IMR-90 (cell line): ENCODE results near the gene HYOU1. TPM values are rescaled to one million over a fixed set of nuclear protein-coding genes. Genes with fewer than 3 reads are reported as not detected.

Experiments used
- ATAC-seq: fragments of 200-7000 bp; cut with Tn5 transposase; 2 replicates; pipeline ENCODE4 v1.9.1; 2020; ENCODE audit warnings: low read depth, mild to moderate bottlenecking, moderate library complexity
- BruUV-seq: library from RNA; stranded (reverse); fragments of 400-500 nt; replicated peaks from 2 replicates; lab custom pipeline; 2021; lab: Mats Ljungman, UMichigan
- CTCF ChIA-PET: fragments of 300-600 bp; formaldehyde crosslinking; extraction: SDS; loops from one replicate; lab custom pipeline; 2021; ENCODE audit warnings: antibody characterized with exemption; lab: Yijun Ruan, JAX
- POLR2A ChIA-PET: fragments of 300-600 bp; sonication (Branson Sonifier 250); formaldehyde crosslinking; loops from one replicate; lab custom pipeline; 2022; ENCODE audit warnings: antibody characterized with exemption; ENCODE audit not compliant: unreplicated experiment; lab: Charles Lee
- DNase-seq: peaks from one replicate; pipeline ENCODE4 v3.0.0; 2013
- H2AFZ ChIP-seq: replicated peaks from 2 replicates; pipeline ENCODE3; 2013; ENCODE audit warnings: low read length, mild to moderate bottlenecking; ENCODE audit not compliant: poor library complexity
- H2AK5ac ChIP-seq: 2 replicates; pipeline ENCODE4 v1.6.1; 2013; ENCODE audit warnings: low read depth, low read length, inconsistent platforms
- H2AK9ac ChIP-seq: replicated peaks from 2 replicates; pipeline ENCODE3; 2013; ENCODE audit warnings: mild to moderate bottlenecking, low read depth, low read length, moderate library complexity; ENCODE audit not compliant: poor library complexity
- H2BK120ac ChIP-seq: 2 replicates; pipeline ENCODE4 v1.6.1; 2013; ENCODE audit warnings: low read depth, low read length, inconsistent platforms
- H2BK15ac ChIP-seq: 3 replicates; pipeline ENCODE4 v1.6.1; 2013; ENCODE audit warnings: low read depth, low read length, inconsistent platforms
- H2BK20ac ChIP-seq: 2 replicates; pipeline ENCODE4 v1.6.1; 2013; ENCODE audit warnings: low read depth, mild to moderate bottlenecking, inconsistent platforms, low read length, moderate library complexity
- H2BK5ac ChIP-seq: 2 replicates; pipeline ENCODE4 v1.6.1; 2013; ENCODE audit warnings: mild to moderate bottlenecking, low read depth, low read length, inconsistent platforms; ENCODE audit not compliant: poor library complexity, severe bottlenecking
- H3K14ac ChIP-seq: replicated peaks from 2 replicates; pipeline ENCODE4 v1.6.1; 2013; ENCODE audit warnings: low read depth, low read length, inconsistent platforms
- H3K18ac ChIP-seq: 2 replicates; pipeline ENCODE4 v1.6.1; 2013; ENCODE audit warnings: low read depth, low read length, control low read depth
- H3K23ac ChIP-seq: 2 replicates; pipeline ENCODE4 v1.6.1; 2013; ENCODE audit warnings: low read depth, low read length, inconsistent platforms
- H3K27ac ChIP-seq: 2 replicates; pipeline ENCODE4 v1.5.1; 2013; ENCODE audit warnings: mild to moderate bottlenecking, control low read depth, low read length; ENCODE audit not compliant: insufficient read depth
- H3K27me3 ChIP-seq: 2 replicates; pipeline ENCODE4 v1.6.1; 2013; ENCODE audit warnings: low read length; ENCODE audit not compliant: control insufficient read depth, insufficient read depth
- H3K36me3 ChIP-seq: 2 replicates; pipeline ENCODE4 v1.6.1; 2013; ENCODE audit warnings: low read length, mixed read lengths; ENCODE audit not compliant: control insufficient read depth, insufficient read depth
- H3K4ac ChIP-seq: 2 replicates; pipeline ENCODE4 v1.6.1; 2013; ENCODE audit warnings: low read depth, low read length, inconsistent platforms
- H3K4me1 ChIP-seq: 2 replicates; pipeline ENCODE4 v1.6.1; 2013; ENCODE audit warnings: low read length, mixed read lengths; ENCODE audit not compliant: control insufficient read depth, insufficient read depth
- H3K4me2 ChIP-seq: 2 replicates; pipeline ENCODE4 v1.6.1; 2013; ENCODE audit warnings: low read depth, mild to moderate bottlenecking, control low read depth, low read length, moderate library complexity
- H3K4me3 ChIP-seq: 2 replicates; pipeline ENCODE4 v1.5.1; 2013; ENCODE audit warnings: low read depth, mild to moderate bottlenecking, control low read depth, low read length, moderate library complexity; ENCODE audit not compliant: insufficient read depth
- H3K56ac ChIP-seq: 2 replicates; pipeline ENCODE4 v1.6.1; 2013; ENCODE audit warnings: low read length, inconsistent platforms; ENCODE audit not compliant: insufficient read depth; ENCODE audit errors: extremely low read depth
- H3K79me1 ChIP-seq, 2 experiments: 2 replicates each; pipeline ENCODE4 v1.6.1; 2013; ENCODE audit warnings: low read length in 2 of 2, inconsistent platforms in 1 of 2, low read depth in 1 of 2
- H3K9ac ChIP-seq: 2 replicates; pipeline ENCODE4 v1.6.1; 2013; ENCODE audit warnings: low read depth, low read length, control low read depth
- H3K9me1 ChIP-seq: 2 replicates; pipeline ENCODE4 v1.6.1; 2013; ENCODE audit warnings: low read length, inconsistent platforms; ENCODE audit not compliant: insufficient read depth
- H3K9me3 ChIP-seq: 2 replicates; pipeline ENCODE4 v1.6.1; 2013; ENCODE audit warnings: low read length; ENCODE audit not compliant: control insufficient read depth, insufficient read depth
- H4K20me1 ChIP-seq: 2 replicates; pipeline ENCODE4 v1.6.1; 2013; ENCODE audit warnings: low read length, inconsistent platforms; ENCODE audit not compliant: insufficient read depth
- H4K5ac ChIP-seq: 2 replicates; pipeline ENCODE4 v1.6.1; 2013; ENCODE audit warnings: mild to moderate bottlenecking, low read depth, low read length, control low read depth
- H4K8ac ChIP-seq, 2 experiments: 2 replicates each; pipeline ENCODE4 v1.6.1; 2013; ENCODE audit warnings: low read depth in 2 of 2, low read length in 2 of 2, control low read depth in 1 of 2, inconsistent platforms in 1 of 2
- H4K91ac ChIP-seq: 2 replicates; pipeline ENCODE4 v1.6.1; 2013; ENCODE audit warnings: low read depth, low read length, inconsistent platforms; ENCODE audit not compliant: insufficient read depth
- BHLHE40 ChIP-seq: fragments of 150-350 bp; IDR thresholded peaks from 2 replicates; pipeline ENCODE4 v1.6.1; 2016; ENCODE audit warnings: mild to moderate bottlenecking, low read depth, low read length
- CEBPB ChIP-seq: IDR thresholded peaks from 2 replicates; pipeline ENCODE4 v1.6.1; 2012; ENCODE audit warnings: low read depth, low read length, improper control_type of control experiment
- CHD1 ChIP-seq: IDR thresholded peaks from 2 replicates; pipeline ENCODE4 v1.6.1; 2012; ENCODE audit warnings: low read depth, low read length, improper control_type of control experiment
- MAZ ChIP-seq: IDR thresholded peaks from 2 replicates; pipeline ENCODE4 v1.6.1; 2012; ENCODE audit warnings: low read depth, mild to moderate bottlenecking, low read length, improper control_type of control experiment, moderate library complexity, borderline replicate concordance
- MXI1 ChIP-seq: IDR thresholded peaks from 2 replicates; pipeline ENCODE4 v1.6.1; 2012; ENCODE audit warnings: low read depth, mild to moderate bottlenecking, low read length, moderate library complexity, borderline replicate concordance
- POLR2A ChIP-seq: IDR thresholded peaks from 2 replicates; pipeline ENCODE4 v1.6.1; 2012; ENCODE audit warnings: mild to moderate bottlenecking, low read depth, low read length
- RCOR1 ChIP-seq: IDR thresholded peaks from 2 replicates; pipeline ENCODE4 v1.6.1; 2012; ENCODE audit warnings: mild to moderate bottlenecking, low read length, improper control_type of control experiment; ENCODE audit not compliant: insufficient replicate concordance
- WGBS, 2 experiments: methylation state at CpG; one replicate each; pipeline versions ENCODE4 v1.1.5 to v1.1.7; 2013; ENCODE audit warnings: missing lambda C conversion rate in 2 of 2; ENCODE audit not compliant: insufficient read length in 1 of 2; ENCODE audit errors: extremely low coverage in 2 of 2; 5-methylcytosine and 5-hydroxymethylcytosine counted together
- dilution Hi-C: fragments of 300-500 bp; cut with HindIII; formaldehyde crosslinking; loops from one replicate; pipeline ENCODE4 v1.14.3; 2018; ENCODE audit warnings: low sequenced_read_pairs; ENCODE audit not compliant: unreplicated experiment
- in situ Hi-C: fragments of 300-500 bp; cut with MboI; formaldehyde crosslinking; loops from 3 replicates; pipeline ENCODE4 v1.14.3; 2019; ENCODE audit warnings: low sequenced_read_pairs, inconsistent platforms, mixed read lengths
- intact Hi-C: fragments of 100-400 bp; cut with micrococcal nuclease; formaldehyde crosslinking; loops from 2 replicates; pipeline ENCODE4 v1.10.0; 2022
- polyA plus RNA-seq, 3 experiments: library from polyadenylated mRNA; depleted of rRNA; stranded (reverse); fragments of >200 nt; gene quantifications; 2 replicates each; pipeline ENCODE4 v1.2.3, GENCODE V29; 2012; ENCODE audit warnings: low replicate concordance in 1 of 3
- total RNA-seq: library from RNA; depleted of rRNA; stranded (reverse); fragments of >200 nt; gene quantifications from 2 replicates; pipeline ENCODE4 v1.2.3, GENCODE V29; 2012
- TF ChIP-seq, protein P1 (sequence below): fragments of 150-350 bp; IDR thresholded peaks from 2 replicates; pipeline ENCODE4 v1.6.1; 2017; ENCODE audit warnings: mild to moderate bottlenecking, antibody characterized with exemption, low read length, low read depth
- TF ChIP-seq, protein P2 (sequence below): fragments of 150-350 bp; IDR thresholded peaks from 2 replicates; pipeline ENCODE4 v1.6.1; 2016; ENCODE audit warnings: low read depth, mild to moderate bottlenecking, low read length, moderate library complexity, borderline replicate concordance

HYOU1 gene
- total and polyA plus RNA-seq, 2 of the 4 experiments (the other 2 are of a cell fraction): 117 to 181 TPM

DNA sequence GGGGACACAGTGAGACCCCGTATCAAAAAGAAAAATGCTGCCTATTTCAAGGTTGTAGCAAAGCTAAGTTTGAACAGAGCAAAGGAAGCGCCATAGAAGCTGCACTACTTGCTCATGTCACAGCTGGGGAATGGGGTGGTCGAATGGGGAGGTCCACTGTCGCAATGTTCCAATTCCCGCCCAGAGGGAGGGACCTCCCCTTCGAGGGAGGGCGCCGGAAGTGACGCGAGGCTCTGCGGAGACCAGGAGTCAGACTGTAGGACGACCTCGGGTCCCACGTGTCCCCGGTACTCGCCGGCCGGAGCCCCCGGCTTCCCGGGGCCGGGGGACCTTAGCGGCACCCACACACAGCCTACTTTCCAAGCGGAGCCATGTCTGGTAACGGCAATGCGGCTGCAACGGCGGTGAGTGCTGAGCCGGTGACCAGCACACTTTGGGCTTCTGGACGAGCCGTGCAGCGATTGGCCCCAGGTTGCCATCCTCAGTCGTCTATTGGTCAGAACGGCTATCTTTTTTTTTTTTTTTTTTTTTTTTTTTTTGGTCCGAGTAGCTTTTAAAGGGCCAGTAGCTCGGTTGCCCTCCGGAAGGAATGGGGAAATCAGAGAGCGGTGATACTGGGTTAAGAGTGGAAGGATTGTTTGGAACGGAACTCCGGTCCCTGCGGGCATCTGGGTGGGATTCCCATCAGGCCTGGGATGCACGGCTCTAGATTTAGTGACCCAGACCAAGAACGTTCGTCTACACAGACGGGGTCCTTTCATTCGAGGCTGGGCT is 27.8 kb upstream of the HYOU1 start, which contains the start of gene HMBS:
TSS of gene HMBS (plus strand) at position 219 of the 774 bp plus-strand sequence. CDS start at position 372, 153 bp downstream.
- H3K4me3 ChIP-seq: peak within 1 kb of the TSS; percentile 74
- peaks cover 5% of the 10 kb centered on the region for H3K4me1 ChIP-seq
- peak within 1 kb of the TSS; percentile 92 for H2AK9ac ChIP-seq
- in situ Hi-C loops (no loop called here), intact Hi-C loops (loop anchor here (1.0 kb wide), 1 partner anchor 9 kb away; no protein-coding TSS in a partner anchor), dilution Hi-C loops (no loop called here)
- H3K23ac ChIP-seq: peak within 1 kb of the TSS; percentile 91
- H2BK5ac ChIP-seq: peak within 1 kb of the TSS; percentile 83
- H3K9ac ChIP-seq: peak within 1 kb of the TSS; percentile 82
- H2BK20ac ChIP-seq: no peak within 1 kb of the TSS
- 2% methylated on average over 20 of the region's 45 CpGs; no CpG with 5 or more reads in 1 of the 2 experiments for WGBS, 2 experiments
- peaks cover 9% of the 10 kb centered on the region; the same call in 1 of the 2 replicates for H3K9me1 ChIP-seq
- POLR2A ChIA-PET: interaction anchor here (0.5 to 1.6 kb wide), 11 partner anchors 9 to 605 kb away, joined by 3 to 11 read pairs (median 5); partner anchors contain the start of genes DPAGT1 and VPS11
- H2BK120ac ChIP-seq: peak within 1 kb of the TSS; percentile 59; the same call in 1 of the 2 replicates
- peaks cover 15% of the 10 kb centered on the region for H3K36me3 ChIP-seq
- peak within 1 kb of the TSS; percentile 59 for H3K56ac ChIP-seq
- ATAC-seq (peak; percentile 96), DNase-seq (peak; percentile 94)
- peak within 1 kb of the TSS; percentile 58 for H4K5ac ChIP-seq
- H3K79me1 ChIP-seq: peaks cover 26 to 29% of the 10 kb centered on the region in 2 experiments; a peak in 3 of 4 replicates
- TF ChIP-seq RCOR1 (no peak), CEBPB (peak; percentile 98), POLR2A (peak; percentile 68; the same call in 1 of the 2 replicates), MAZ (peak; percentile 79; the same call in 1 of the 2 replicates), MXI1 (peak; percentile 65; the same call in 1 of the 2 replicates), BHLHE40 (peak; percentile 39; the same call in 1 of the 2 replicates), CHD1 (no peak)
- TF ChIP-seq, protein P1, sequence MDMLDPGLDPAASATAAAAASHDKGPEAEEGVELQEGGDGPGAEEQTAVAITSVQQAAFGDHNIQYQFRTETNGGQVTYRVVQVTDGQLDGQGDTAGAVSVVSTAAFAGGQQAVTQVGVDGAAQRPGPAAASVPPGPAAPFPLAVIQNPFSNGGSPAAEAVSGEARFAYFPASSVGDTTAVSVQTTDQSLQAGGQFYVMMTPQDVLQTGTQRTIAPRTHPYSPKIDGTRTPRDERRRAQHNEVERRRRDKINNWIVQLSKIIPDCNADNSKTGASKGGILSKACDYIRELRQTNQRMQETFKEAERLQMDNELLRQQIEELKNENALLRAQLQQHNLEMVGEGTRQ: peak; percentile 77
- TF ChIP-seq, protein P2, sequence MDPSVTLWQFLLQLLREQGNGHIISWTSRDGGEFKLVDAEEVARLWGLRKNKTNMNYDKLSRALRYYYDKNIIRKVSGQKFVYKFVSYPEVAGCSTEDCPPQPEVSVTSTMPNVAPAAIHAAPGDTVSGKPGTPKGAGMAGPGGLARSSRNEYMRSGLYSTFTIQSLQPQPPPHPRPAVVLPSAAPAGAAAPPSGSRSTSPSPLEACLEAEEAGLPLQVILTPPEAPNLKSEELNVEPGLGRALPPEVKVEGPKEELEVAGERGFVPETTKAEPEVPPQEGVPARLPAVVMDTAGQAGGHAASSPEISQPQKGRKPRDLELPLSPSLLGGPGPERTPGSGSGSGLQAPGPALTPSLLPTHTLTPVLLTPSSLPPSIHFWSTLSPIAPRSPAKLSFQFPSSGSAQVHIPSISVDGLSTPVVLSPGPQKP: no peak
- BruUV-seq: no TSS peak
- H4K91ac ChIP-seq: peak within 1 kb of the TSS; percentile 68
- H2AFZ ChIP-seq: peak within 1 kb of the TSS; percentile 98
- CTCF ChIA-PET: interaction anchor here (0.7 kb wide), 1 partner anchor 120 kb away, joined by 6 read pairs; no protein-coding TSS in a partner anchor
- H2BK15ac ChIP-seq: no peak within 1 kb of the TSS; the same call in 2 of the 3 replicates
- H3K27me3 ChIP-seq: no peaks in the 10 kb centered on the region
- no peak within 1 kb of the TSS for H3K18ac ChIP-seq
- peak within 1 kb of the TSS; percentile 82 for H2AK5ac ChIP-seq
- no peaks in the 10 kb centered on the region for H3K9me3 ChIP-seq
- peak within 1 kb of the TSS; percentile 85 for H3K27ac ChIP-seq
- H4K20me1 ChIP-seq: no peaks in the 10 kb centered on the region
- peak within 1 kb of the TSS; percentile 94 for H3K14ac ChIP-seq
- peak within 1 kb of the TSS; percentile 94 for H3K4ac ChIP-seq
- H3K4me2 ChIP-seq: peak within 1 kb of the TSS; percentile 81
- peak within 1 kb of the TSS; percentile 37 to 90 for H4K8ac ChIP-seq
